GM21423 (cell line): Measurements from ENCODE around the gene COL4A1.

Source experiments
- ATAC-seq: cut with Tn5 transposase; IDR thresholded peaks from one replicate; pipeline ENCODE4 v1.9.1; 2021; ENCODE audit warnings: mild to moderate bottlenecking, moderate library complexity; ENCODE audit not compliant: unreplicated experiment

COL4A1 gene

GRCh38 chr13:110210604-110210985 lies 96.4 kb downstream of the COL4A1 start:
- ATAC-seq = no peak

- ATAC-seq = no peak
Observed at GRCh38 chr13:110209950-110210603, 96.9 kb downstream of the COL4A1 start.

GRCh38 chr13:110208116-110208515 lies 98.8 kb downstream of the COL4A1 start:
- ATAC-seq = no peak

- ATAC-seq = no peak
Observed at GRCh38 chr13:110206996-110207395, 100.0 kb downstream of the COL4A1 start.

- ATAC-seq = no peak
Observed at GRCh38 chr13:110206185-110206584, 100.8 kb downstream of the COL4A1 start.

GRCh38 chr13:110201114-110201513 lies 105.8 kb downstream of the COL4A1 start:
- ATAC-seq = no peak

GRCh38 chr13:110200276-110200870 lies 106.6 kb downstream of the COL4A1 start:
- ATAC-seq = no peak

- ATAC-seq = no peak
Observed at GRCh38 chr13:110199046-110199831, 107.7 kb downstream of the COL4A1 start.

GRCh38 chr13:110197471-110197870 lies 109.5 kb downstream of the COL4A1 start:
- ATAC-seq = no peak

GRCh38 chr13:110197026-110197425 lies 109.9 kb downstream of the COL4A1 start:
- no peak for ATAC-seq

- ATAC-seq = no peak
Observed at GRCh38 chr13:110195547-110196485, 111.1 kb downstream of the COL4A1 start.

GRCh38 chr13:110194451-110194850 lies 112.5 kb downstream of the COL4A1 start:
- ATAC-seq = no peak

GRCh38 chr13:110193491-110193890 lies 113.5 kb downstream of the COL4A1 start:
- no peak for ATAC-seq

- ATAC-seq = no peak
Observed at GRCh38 chr13:110192472-110192871, 114.5 kb downstream of the COL4A1 start.

GRCh38 chr13:110187641-110188161 lies 119.3 kb downstream of the COL4A1 start:
- ATAC-seq = no peak

- no peak for ATAC-seq
Observed at GRCh38 chr13:110186231-110186855, 120.6 kb downstream of the COL4A1 start.

- ATAC-seq = no peak
Observed at GRCh38 chr13:110185696-110186095, 121.3 kb downstream of the COL4A1 start.

- no peak for ATAC-seq
Observed at GRCh38 chr13:110183910-110184309, 123.0 kb downstream of the COL4A1 start.

- no peak for ATAC-seq
Observed at GRCh38 chr13:110182461-110182860, 124.5 kb downstream of the COL4A1 start.

GRCh38 chr13:110182003-110182402 lies 125.0 kb downstream of the COL4A1 start:
- ATAC-seq = no peak
